Hematopoietic multipotent progenitor cell treated with erythropoietin and hydrocortisone succinate and interleukin-3 and kit ligand, for 15 days (in vitro differentiated cells): ENCODE data around the gene LCP1.

ENCODE experiments used
- DNase-seq: peaks from one replicate; pipeline ENCODE4 v3.0.0-alpha.2; 2015; ENCODE audit warnings: low spot score

The LCP1 gene

GRCh38 chr13:46158983-46159382 is 23.0 kb downstream of the LCP1 start:
- DNase-seq: no peak

- DNase-seq: no peak
These were observed 23.8 kb downstream of the LCP1 start for GRCh38 chr13:46158222-46158621.

- DNase-seq: no peak
These were observed 27.7 kb downstream of the LCP1 start for GRCh38 chr13:46154136-46154801.

- DNase-seq: no peak
These were observed 29.2 kb downstream of the LCP1 start for GRCh38 chr13:46152627-46153328.

- DNase-seq: no peak
These were observed 31.8 kb downstream of the LCP1 start for GRCh38 chr13:46150134-46150693.

- DNase-seq: no peak
These were observed 32.5 kb downstream of the LCP1 start for GRCh38 chr13:46149272-46150133.

- DNase-seq: no peak
These were observed 35.1 kb downstream of the LCP1 start for GRCh38 chr13:46146898-46147297.

- no peak for DNase-seq
These were observed 36.0 kb downstream of the LCP1 start for GRCh38 chr13:46145950-46146349.

GRCh38 chr13:46145135-46145534 is 36.8 kb downstream of the LCP1 start:
- DNase-seq: no peak

GRCh38 chr13:46143184-46143701 is 38.7 kb downstream of the LCP1 start:
- DNase-seq: no peak

- no peak for DNase-seq
These were observed 39.2 kb downstream of the LCP1 start for GRCh38 chr13:46142776-46143175.

- no peak for DNase-seq
These were observed 41.9 kb downstream of the LCP1 start for GRCh38 chr13:46140044-46140443.

GRCh38 chr13:46137627-46138317 is 44.2 kb downstream of the LCP1 start:
- no peak for DNase-seq

- DNase-seq: no peak
These were observed 45.3 kb downstream of the LCP1 start for GRCh38 chr13:46136688-46137087.

GRCh38 chr13:46134961-46135522 is 46.9 kb downstream of the LCP1 start:
- no peak for DNase-seq

GRCh38 chr13:46134494-46134893 is 47.5 kb downstream of the LCP1 start:
- no peak for DNase-seq

GRCh38 chr13:46132109-46132508 is 49.9 kb downstream of the LCP1 start:
- no peak for DNase-seq

GRCh38 chr13:46131705-46132104 is 50.3 kb downstream of the LCP1 start:
- DNase-seq: no peak

- DNase-seq: no peak
These were observed 51.9 kb downstream of the LCP1 start for GRCh38 chr13:46129955-46130618.

- no peak for DNase-seq
These were observed 52.9 kb downstream of the LCP1 start for GRCh38 chr13:46129124-46129523.
